IPS-11a (cell line): ENCODE measurements around the gene PRR23E.

Source experiments
- H3K4me3 ChIP-seq: one replicate; pipeline ENCODE4 v1.5.1; 2013; ENCODE audit warnings: low read depth, low read length, control low read depth

PRR23E gene

GRCh38 chr3:127207727-127208482 lies 15.0 kb downstream of the PRR23E start:
- H3K4me3 ChIP-seq = no peak overlapping the region

DNA sequence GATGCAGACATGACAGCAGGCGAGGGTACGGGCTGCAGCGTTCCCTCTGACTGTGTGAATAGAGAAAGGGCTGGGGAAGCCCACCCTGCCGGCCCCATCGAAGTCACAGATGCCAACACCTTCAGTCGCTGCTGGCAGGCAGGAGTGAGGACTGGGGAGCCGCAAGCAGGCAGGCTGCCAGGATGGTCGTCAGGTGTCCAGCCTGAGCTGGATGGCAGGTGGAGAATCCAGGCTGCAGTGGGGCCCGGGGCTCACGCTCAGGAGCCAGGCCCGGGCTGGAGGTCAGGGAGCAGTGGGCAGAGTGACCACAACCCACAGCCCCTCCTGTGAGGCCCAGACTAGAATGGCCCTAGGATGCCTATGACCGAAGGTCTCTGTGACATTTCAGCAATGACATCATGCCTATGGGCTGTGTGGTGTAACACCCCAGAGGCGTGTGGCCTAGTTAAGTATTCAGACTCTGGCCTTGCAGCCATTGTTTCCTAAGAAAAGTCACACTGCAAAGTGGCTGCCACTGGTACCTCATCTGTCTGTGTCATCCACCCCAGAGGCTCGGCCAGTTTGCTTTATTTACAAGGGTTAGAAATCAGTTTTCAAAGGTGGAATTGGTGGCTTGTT lies 15.7 kb downstream of the PRR23E start:
- H3K4me3 ChIP-seq = no peak overlapping the region

DNA sequence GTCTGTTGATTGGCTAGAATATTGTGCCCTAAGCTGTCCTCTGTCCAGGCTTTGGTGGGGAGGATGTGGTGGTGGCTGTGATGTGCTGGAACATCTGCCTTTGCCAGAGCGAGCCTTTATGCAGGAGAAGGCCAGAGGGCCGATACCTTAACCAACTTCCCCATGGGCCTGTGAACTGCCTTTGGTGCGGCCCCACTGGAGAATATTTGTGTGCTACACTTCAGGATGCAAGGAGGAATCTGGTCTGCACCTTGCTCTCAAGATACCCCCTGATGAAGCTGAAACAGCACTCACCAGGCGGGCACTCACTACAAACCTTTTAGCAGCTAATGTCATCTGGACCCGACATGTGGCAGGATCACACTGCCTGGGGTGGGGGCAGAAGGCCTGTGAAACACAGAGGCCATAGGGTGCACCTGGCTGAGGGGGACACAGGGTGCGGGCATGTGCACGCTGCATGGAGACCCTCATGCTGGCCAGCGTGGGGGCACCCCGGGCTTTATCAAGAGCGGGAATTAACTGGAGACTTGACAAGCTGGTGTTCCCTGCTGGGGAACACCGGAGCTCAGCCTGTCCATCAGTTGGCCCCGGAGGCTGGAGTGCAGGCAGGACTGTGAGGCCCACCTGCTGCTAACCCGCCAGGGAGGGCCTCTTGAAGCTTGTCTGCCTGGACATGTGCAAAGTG lies 16.4 kb downstream of the PRR23E start:
- no peak overlapping the region for H3K4me3 ChIP-seq

DNA sequence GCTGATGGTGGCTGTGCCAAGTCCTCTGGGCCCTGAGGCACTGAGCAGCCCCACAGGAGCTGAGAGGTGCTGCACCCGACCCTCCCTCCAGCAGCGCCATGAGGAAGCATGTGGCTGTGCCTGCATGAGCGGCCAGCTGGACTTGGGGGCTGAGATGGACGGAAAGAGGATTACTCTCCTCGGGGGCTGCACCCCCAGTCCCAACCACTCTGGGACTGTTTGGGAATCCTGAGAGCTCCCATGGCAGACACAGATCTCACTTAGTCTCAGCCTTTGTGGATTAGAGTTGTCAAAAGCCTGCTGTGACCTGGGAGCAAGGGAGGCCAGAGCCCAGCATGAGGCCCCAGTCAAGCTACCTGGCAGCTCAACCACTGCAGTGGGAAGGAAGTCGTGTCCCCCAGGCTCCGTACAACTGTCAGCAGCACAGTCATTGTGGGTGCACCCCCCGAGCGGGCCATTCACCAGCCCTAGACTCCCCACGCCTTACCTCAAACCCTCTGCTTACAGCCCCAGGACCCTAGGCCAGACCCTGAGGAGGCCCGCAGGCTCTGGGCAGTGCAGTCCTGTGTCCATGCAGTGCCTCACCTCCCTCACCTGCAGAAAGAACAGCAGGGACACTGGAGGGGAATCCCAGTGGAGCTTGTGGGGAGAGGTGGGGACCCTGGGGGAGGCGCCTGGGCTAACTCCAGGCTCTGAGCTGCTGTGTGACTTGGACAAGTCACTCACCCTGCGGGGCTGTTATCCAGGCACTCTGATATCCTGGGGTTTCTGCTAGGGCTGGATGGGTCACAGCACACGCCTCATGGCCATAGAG lies 17.1 kb downstream of the PRR23E start:
- H3K4me3 ChIP-seq = no peak overlapping the region

DNA sequence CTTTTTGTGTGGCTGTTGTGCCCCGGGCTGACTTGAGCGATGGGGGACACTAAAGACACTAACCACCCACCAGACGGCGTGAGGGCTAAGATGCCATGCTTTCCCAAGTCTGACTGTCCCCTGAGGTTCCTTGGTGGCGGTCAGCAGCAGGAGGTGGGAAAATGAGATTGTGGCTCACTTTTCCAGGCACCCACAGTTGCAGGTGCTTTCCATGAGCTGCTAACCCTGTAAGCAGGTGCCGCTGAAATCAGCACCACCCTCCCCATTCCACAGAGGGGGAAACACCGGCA lies 17.7 kb downstream of the PRR23E start:
- H3K4me3 ChIP-seq = no peak overlapping the region

- no peak overlapping the region for H3K4me3 ChIP-seq
Measured at GRCh38 chr3:127211118-127212060, 18.5 kb downstream of the PRR23E start.

DNA sequence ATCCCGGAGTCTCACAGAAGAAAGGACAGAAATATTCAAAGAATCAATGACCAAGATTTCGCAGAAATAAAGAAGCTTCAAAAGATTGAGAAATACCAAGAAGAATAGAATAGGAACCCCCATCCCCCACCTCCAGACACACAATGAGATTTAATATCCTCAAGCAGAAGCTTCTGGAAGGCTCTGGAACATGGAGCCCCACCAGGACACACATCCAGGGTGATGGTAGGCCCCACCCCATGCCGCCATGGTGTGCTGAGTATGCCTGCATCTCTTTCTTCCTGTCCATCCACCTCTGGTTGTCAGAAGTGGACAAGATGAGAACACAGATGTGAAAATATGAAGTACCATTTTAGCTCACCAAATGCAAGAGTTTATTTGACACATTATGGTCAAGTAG lies 19.3 kb downstream of the PRR23E start:
- no peak overlapping the region for H3K4me3 ChIP-seq

DNA sequence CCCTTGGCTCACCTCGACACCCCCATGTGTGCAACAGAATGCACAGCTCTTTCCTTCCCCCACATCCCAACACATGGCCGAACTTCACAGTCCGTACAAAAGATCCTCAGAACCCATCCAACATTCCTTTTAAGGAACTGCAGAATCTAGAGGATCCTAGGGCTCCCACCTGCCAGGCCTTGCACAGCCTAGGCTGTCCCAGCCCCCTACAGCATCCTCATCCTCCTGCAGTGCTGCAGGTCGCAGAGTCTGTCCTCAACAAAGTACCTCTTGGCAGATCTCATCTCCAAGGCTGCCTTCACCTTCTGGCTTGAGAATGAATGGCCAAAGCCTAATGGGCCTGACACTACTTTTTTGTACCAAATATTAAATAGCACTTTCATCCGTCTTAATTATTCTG lies 19.8 kb downstream of the PRR23E start:
- H3K4me3 ChIP-seq = no peak overlapping the region

- no peak overlapping the region for H3K4me3 ChIP-seq
Measured at GRCh38 chr3:127213381-127213918, 20.5 kb downstream of the PRR23E start.

DNA sequence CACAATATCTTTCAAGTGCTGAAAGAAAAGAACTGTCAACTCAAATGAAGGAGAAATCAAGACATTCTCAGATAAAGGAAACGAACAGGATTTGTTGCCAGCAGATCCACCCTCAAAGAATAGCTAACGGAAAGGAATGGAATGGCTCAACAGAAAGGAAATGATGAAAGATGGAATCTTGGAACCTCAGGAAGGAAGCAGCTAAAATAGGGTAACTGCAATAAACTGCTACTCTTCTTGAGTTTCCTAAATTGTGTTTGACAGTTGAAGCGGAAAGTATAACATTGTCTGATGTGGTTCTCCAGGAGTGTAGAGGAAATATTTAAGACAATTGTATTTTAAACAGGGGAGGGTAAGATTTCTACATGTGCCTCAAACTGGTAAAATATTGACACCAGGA lies 22.0 kb downstream of the PRR23E start:
- H3K4me3 ChIP-seq = no peak overlapping the region

DNA sequence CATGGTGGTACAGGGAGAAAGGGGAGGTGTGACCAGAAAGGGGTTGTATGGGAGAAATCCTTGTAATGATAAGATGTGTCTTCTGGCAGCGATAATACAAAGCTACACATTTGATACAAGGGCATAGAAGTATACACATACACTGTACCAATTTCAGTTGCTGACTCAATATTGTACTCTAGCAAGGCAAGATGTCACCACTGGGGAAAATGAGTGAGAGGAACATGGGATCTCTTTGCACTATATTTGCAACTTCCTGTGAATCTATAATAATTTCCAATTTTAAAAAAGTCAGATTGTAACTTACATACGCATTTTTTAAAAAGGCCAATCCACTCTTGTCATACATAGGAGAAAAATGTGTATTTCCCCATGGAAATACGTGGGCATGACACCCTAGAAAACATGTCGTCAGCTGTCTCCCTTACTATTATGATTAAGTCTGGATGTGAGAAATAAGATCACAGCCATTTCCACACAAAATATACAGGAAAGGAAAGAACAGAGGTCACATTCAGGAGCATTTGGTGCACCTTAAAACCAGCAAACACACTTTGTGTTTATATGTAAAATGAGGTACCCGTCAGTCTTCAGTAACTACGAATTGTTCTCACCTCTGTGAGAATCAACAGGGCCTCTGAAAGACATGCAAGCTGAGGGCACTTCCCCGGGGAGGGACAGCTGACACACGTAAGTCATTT lies 22.9 kb downstream of the PRR23E start:
- no peak overlapping the region for H3K4me3 ChIP-seq

DNA sequence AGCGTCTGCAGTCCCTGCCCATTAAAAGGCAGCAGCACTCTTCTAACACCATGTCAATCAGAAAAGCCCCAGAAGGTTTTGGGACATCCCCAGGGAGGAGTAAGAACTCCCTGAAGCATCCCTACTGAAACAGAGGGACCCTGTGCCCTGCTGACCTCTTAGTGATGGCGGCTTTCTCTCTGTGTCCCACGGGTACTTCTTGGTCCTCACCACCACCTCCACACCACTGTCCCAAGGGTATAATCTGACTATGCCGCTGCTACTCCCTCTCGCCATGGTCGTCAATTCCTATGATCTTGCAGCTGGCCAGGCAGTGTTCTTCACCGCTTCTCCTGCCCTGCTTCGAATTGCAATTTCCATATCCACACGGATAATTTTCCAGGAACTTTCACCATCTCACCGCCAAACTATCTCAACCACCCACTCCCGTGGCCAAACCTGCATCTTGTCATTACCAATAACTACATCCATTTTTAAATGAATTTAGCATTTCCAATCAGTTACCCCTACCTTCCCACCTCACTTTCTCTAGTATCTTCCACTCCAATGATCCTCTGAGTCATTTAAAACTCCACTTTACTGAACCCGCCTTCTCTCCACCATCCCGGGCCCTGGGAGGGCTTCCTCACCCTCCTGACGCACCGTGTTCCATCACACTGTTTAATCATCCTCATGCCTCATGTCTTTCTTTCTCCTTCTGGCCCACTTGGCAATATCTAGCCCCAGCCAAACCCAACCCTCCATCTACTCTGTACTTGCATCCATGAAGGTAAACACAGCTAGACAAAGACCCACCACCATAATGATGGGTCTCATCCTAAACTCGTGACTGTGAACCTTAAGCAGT lies 23.7 kb downstream of the PRR23E start:
- no peak overlapping the region for H3K4me3 ChIP-seq

DNA sequence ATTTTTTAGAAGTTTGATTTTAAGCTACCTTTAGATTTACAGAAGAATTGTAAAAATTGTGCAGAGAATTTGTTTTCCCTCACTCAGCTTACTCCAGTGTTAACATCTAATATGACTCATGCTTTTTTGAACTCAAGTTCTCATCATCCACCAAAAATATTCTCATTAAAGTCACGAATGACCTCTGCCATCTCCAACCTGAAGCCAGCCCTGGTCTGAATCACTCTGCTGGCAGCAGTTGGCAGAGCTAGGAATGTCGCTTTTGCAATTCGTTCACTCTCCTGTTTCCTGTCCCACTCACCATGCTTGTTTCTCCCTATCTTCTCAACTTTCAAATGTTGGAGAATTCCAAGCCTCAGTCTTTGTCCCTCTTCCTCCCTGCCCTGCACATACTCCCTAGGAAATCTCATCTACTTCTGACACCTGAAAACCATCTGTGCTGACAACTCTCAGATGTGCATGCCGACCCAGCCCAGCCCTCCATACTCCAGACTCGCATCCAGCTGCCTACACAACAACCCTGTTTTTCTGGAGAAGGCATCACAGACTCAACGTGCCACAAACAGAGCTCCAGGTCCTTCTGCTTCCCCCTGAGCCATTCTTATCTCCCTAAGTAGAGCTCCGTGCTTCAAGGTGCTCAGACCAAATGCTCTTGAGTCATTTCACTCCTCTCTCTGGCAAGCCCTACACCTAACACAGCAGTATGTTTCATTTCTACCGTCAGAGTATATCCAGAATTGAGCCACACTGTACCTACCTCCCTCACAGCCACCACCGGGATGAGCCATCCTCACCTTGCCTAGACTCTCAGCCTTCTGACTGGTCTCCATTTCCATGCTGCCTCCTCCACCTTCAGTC lies 24.9 kb downstream of the PRR23E start:
- H3K4me3 ChIP-seq = no peak overlapping the region

GRCh38 chr3:127218454-127218922 lies 25.6 kb downstream of the PRR23E start:
- no peak overlapping the region for H3K4me3 ChIP-seq

DNA sequence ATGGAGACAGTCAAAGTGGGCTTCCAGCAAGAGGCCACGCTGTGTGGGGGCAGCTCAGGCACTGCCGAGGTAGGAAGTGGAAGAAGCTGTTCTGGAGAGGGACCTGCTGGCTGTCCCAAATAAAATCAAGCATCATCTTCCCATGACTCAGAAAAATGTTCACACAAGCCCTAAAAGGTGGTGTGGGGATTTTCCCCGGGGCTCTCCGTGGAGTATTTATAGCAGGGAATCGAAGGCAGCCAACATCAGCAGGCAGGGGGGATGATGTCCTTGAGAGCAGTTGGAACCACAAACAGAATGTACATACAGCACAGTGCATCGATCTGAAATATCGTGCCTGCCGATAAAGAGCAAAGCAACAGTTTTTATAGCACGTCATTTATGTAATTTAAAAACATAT lies 27.6 kb downstream of the PRR23E start:
- H3K4me3 ChIP-seq = no peak overlapping the region

- no peak overlapping the region for H3K4me3 ChIP-seq
Measured at GRCh38 chr3:127221037-127221436, 28.1 kb downstream of the PRR23E start.

GRCh38 chr3:127221446-127222035 lies 28.6 kb downstream of the PRR23E start:
- no peak overlapping the region for H3K4me3 ChIP-seq
